ENCODE results near the gene MEGF11. TPM values are rescaled to one million over a fixed set of nuclear protein-coding genes. Genes with fewer than 3 reads are reported as not detected.

Gene MEGF11
- total and polyA plus RNA-seq, 3 experiments from 2014 or later: not detected

DNA sequence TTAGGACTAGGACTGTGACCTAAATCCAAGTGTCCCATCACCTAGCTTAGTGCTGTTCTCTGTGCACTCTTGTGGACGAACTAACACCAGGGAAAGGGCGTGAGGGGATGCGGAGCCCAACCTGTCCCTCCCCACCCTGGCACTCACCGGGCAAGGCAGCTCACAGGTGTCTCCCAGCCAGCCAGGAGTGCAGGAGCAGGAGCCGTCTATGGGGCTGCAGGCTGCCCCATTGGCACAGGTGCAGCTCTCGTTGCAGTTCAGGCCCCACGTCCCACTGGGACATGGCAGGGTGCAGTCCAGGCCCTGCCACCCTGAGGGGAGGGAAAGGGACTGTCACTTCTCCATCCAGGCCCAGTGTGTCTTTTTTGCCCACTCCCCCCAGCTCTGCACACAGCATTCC lies 324.0 kb downstream of the MEGF11 start:
- no peak for DNase-seq
- Mint-ChIP-seq H3K9me3 (no peaks in the 10 kb centered on the region), H3K4me1 (no peaks in the 10 kb centered on the region), H3K27me3 (peaks cover 0 to 1% of the 10 kb centered on the region in 2 donors), H3K4me3 (no peak overlapping the region), H3K27ac (no peak overlapping the region), H3K36me3 (no peaks in the 10 kb centered on the region)
- Histone ChIP-seq H3K27ac (ENCODE audit: low read depth, low read length) (no peak overlapping the region), H3K4me1 (ENCODE audit: insufficient read depth, low read length) (no peaks in the 10 kb centered on the region), H3K27me3 (ENCODE audit: insufficient read depth, low read length, poor library complexity, severe bottlenecking) (no peaks in the 10 kb centered on the region), H3K9me3 (ENCODE audit: low read length) (no peaks in the 10 kb centered on the region), H3K4me3 (ENCODE audit: low read length) (no peak overlapping the region), H3K36me3 (ENCODE audit: insufficient read depth, low read length) (no peaks in the 10 kb centered on the region)
- POLR2A ChIA-PET: no interaction called here
- CTCF ChIA-PET: no interaction called here

DNA sequence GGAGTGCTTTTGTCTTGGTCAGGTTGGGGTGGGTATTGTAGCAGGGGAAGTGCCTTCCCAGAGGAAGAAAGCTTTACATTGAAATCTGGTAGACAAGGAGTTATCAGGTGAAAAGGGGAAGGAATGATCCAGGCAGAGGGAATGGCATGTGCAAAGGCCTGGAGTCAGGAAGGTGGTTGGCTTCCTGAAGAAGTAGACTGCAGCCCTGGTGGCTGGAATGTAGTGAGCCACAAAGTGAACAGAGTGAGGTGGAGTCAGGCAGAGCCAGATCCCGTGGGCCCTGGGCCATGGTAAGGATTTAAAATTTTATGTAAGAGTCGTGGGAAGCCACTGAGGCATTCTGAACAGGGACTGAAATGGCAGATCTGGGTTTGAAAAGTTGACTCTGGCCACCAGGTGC lies 326.0 kb downstream of the MEGF11 start:
- no peaks in the 10 kb centered on the region for H3K9me3 Mint-ChIP-seq
- H3K4me1 Mint-ChIP-seq: no peaks in the 10 kb centered on the region
- ChIA-PET POLR2A (no interaction called here), CTCF (no interaction called here)
- H3K4me3 Mint-ChIP-seq: peak overlapping the region in 1 of 7 donors; percentile 4
- H3K36me3 Mint-ChIP-seq: no peaks in the 10 kb centered on the region
- no peaks in the 10 kb centered on the region for H3K27me3 Mint-ChIP-seq
- Histone ChIP-seq H3K4me1 (ENCODE audit: insufficient read depth, low read length) (no peaks in the 10 kb centered on the region), H3K4me3 (ENCODE audit: low read length) (no peak overlapping the region), H3K27me3 (ENCODE audit: insufficient read depth, low read length, poor library complexity, severe bottlenecking) (no peaks in the 10 kb centered on the region), H3K36me3 (ENCODE audit: insufficient read depth, low read length) (no peaks in the 10 kb centered on the region), H3K27ac (ENCODE audit: low read depth, low read length) (no peak overlapping the region), H3K9me3 (ENCODE audit: low read length) (no peaks in the 10 kb centered on the region)
- no peak overlapping the region for H3K27ac Mint-ChIP-seq
- no peak for DNase-seq

DNA sequence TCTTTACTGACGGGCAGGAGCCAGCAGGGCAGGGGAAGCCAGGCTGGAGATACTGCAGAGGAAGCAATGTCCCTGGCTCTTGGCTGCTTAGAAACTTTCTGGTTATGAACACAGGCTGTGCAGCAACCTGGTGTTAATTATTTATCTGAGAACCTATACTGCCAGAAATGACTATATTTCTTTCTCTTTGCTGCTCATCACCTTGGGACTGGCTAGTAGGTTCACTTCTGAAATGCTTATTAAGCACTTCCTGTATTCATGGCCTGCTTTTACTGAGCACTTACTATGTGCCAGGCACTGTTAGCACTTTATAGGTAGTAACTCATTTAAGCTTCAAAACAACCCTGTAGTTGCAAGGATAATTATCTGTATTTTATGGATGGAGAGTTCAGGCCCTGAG lies 326.7 kb downstream of the MEGF11 start:
- H3K4me1 Mint-ChIP-seq: no peaks in the 10 kb centered on the region
- no peak for DNase-seq
- H3K36me3 ChIP-seq (ENCODE audit: insufficient read depth, low read length): no peaks in the 10 kb centered on the region

DNA sequence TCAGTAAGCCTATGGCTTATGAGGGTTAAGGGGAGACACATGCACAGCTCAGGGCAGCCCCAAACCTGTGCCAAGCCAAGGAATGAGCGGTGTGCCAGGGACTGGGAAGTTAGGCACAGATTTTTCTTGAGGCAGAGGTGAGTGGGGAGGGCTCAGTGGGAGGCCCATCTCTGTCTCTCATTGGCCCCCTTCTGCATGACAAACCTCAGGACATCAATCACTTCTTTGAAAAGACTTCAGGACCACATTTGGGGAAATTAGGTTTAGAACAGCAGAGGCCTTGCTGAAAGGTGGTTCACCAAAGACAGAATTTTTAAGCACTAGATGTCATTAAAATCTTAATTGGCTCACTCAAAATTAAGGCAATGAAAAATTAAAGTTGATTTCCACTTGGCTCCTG lies 327.1 kb downstream of the MEGF11 start:
- Mint-ChIP-seq H3K27ac (peak overlapping the region in 1 of 8 donors; percentile 28), H3K4me1 (no peaks in the 10 kb centered on the region), H3K4me3 (no peak overlapping the region), H3K9me3 (no peaks in the 10 kb centered on the region), H3K36me3 (no peaks in the 10 kb centered on the region), H3K27me3 (no peaks in the 10 kb centered on the region)
- DNase-seq: no peak
- Histone ChIP-seq H3K4me3 (ENCODE audit: low read length) (no peak overlapping the region), H3K27me3 (ENCODE audit: insufficient read depth, low read length, poor library complexity, severe bottlenecking) (no peaks in the 10 kb centered on the region), H3K4me1 (ENCODE audit: insufficient read depth, low read length) (no peaks in the 10 kb centered on the region), H3K27ac (ENCODE audit: low read depth, low read length) (no peak overlapping the region), H3K9me3 (ENCODE audit: low read length) (no peaks in the 10 kb centered on the region), H3K36me3 (ENCODE audit: insufficient read depth, low read length) (no peaks in the 10 kb centered on the region)
- POLR2A ChIA-PET: no interaction called here
- CTCF ChIA-PET: no interaction called here

More for the DNA sequence above, 326.7 kb downstream of the MEGF11 start:
- ChIA-PET CTCF (no interaction called here), POLR2A (no interaction called here)
- Histone ChIP-seq H3K27me3 (ENCODE audit: insufficient read depth, low read length, poor library complexity, severe bottlenecking) (no peaks in the 10 kb centered on the region), H3K9me3 (ENCODE audit: low read length) (no peaks in the 10 kb centered on the region), H3K4me3 (ENCODE audit: low read length) (no peak overlapping the region), H3K27ac (ENCODE audit: low read depth, low read length) (no peak overlapping the region), H3K4me1 (ENCODE audit: insufficient read depth, low read length) (no peaks in the 10 kb centered on the region)
- Mint-ChIP-seq H3K4me3 (no peak overlapping the region), H3K27ac (no peak overlapping the region), H3K27me3 (no peaks in the 10 kb centered on the region), H3K9me3 (no peaks in the 10 kb centered on the region), H3K36me3 (no peaks in the 10 kb centered on the region)

DNA sequence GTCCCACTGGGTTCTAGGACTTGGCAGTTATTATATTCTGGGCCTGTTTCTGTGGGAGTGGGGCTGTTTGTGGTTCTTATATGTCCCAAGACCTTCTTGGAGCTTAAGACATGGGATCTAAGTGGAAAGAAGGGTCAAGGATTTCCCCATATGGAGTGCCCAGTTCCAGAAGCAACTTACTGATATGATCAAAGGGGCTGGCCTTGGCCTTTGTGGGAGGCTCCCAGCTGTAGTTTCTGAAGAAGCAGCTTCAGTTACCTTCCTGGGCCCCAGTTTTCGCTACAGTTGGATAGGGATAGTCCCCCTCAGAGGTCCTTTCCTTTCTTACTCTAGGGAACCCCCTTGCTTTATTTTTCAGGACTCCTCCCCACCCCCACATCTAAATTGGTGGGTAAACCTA lies 328.2 kb downstream of the MEGF11 start:
- Histone ChIP-seq H3K27ac (ENCODE audit: low read depth, low read length) (no peak overlapping the region), H3K27me3 (ENCODE audit: insufficient read depth, low read length, poor library complexity, severe bottlenecking) (no peaks in the 10 kb centered on the region), H3K4me1 (ENCODE audit: insufficient read depth, low read length) (no peaks in the 10 kb centered on the region), H3K4me3 (ENCODE audit: low read length) (no peak overlapping the region), H3K36me3 (ENCODE audit: insufficient read depth, low read length) (no peaks in the 10 kb centered on the region), H3K9me3 (ENCODE audit: low read length) (no peaks in the 10 kb centered on the region)
- POLR2A ChIA-PET: no interaction called here
- Mint-ChIP-seq H3K9me3 (no peaks in the 10 kb centered on the region), H3K27me3 (no peaks in the 10 kb centered on the region), H3K27ac (no peak overlapping the region), H3K36me3 (peaks cover 0 to 2% (median 0%) of the 10 kb centered on the region in 3 donors), H3K4me1 (no peaks in the 10 kb centered on the region), H3K4me3 (no peak overlapping the region)
- CTCF ChIA-PET: no interaction called here
- DNase-seq: no peak

DNA sequence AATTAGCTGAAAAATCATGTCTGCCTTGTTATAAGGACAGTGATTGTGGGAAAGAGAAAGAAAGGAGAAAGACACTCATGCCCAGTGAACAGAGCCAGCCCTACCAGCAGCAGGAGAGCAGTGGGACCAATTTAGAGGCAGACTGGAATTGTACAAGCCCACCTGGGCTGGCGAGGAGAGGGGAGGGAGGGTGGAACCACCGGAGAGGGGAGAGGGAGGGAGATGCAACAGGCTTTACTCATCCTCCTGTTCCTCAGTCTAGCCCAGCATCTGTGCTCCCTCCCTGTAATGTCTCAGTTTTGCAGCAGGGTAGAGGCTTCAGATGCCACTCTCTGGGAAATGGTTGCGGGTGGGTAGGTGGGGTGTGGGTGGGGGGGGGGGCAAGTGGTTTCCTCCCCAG lies 329.5 kb downstream of the MEGF11 start:
- no peak overlapping the region for H3K4me3 Mint-ChIP-seq
- DNase-seq: no peak
- peaks cover 0 to 2% (median 0%) of the 10 kb centered on the region in 3 donors for H3K36me3 Mint-ChIP-seq
- H3K4me1 ChIP-seq (ENCODE audit: insufficient read depth, low read length): no peaks in the 10 kb centered on the region
- CTCF ChIA-PET: no interaction called here
- H3K27ac Mint-ChIP-seq: peak overlapping the region in 1 of 8 donors; percentile 26
- H3K27ac ChIP-seq (ENCODE audit: low read depth, low read length): no peak overlapping the region
- H3K27me3 Mint-ChIP-seq: no peaks in the 10 kb centered on the region
- H3K27me3 ChIP-seq (ENCODE audit: insufficient read depth, low read length, poor library complexity, severe bottlenecking): no peaks in the 10 kb centered on the region
- POLR2A ChIA-PET: no interaction called here
- H3K9me3 Mint-ChIP-seq: no peaks in the 10 kb centered on the region
- no peaks in the 10 kb centered on the region for H3K9me3 ChIP-seq (ENCODE audit: low read length)
- no peaks in the 10 kb centered on the region for H3K4me1 Mint-ChIP-seq
- H3K4me3 ChIP-seq (ENCODE audit: low read length): no peak overlapping the region
- H3K36me3 ChIP-seq (ENCODE audit: insufficient read depth, low read length): no peaks in the 10 kb centered on the region

DNA sequence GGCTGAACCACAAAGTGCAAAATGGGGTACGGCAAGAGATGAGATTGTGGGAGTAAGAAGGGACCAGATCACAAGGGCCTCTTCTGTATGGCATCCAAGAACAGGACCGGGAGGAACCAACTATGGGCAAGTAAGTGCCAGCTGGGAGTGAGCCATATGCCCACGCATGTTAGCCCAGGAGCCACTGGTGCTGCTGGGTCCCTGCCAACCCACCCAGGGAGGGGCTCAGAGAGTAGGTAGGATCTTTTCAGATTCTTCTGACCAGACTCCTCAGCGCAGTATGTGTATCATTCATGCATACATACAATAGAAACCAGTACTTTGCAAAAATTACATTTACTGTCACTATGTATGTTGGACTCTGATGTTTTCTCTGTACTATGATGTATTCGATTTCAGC lies 330.3 kb downstream of the MEGF11 start:
- POLR2A ChIA-PET: no interaction called here
- Mint-ChIP-seq H3K36me3 (peaks cover 0 to 2% (median 1%) of the 10 kb centered on the region in 3 donors), H3K4me1 (no peaks in the 10 kb centered on the region), H3K27ac (no peak overlapping the region), H3K9me3 (no peaks in the 10 kb centered on the region), H3K4me3 (no peak overlapping the region), H3K27me3 (no peaks in the 10 kb centered on the region)
- Histone ChIP-seq H3K4me3 (ENCODE audit: low read length) (no peak overlapping the region), H3K9me3 (ENCODE audit: low read length) (no peaks in the 10 kb centered on the region), H3K27ac (ENCODE audit: low read depth, low read length) (no peak overlapping the region), H3K4me1 (ENCODE audit: insufficient read depth, low read length) (no peaks in the 10 kb centered on the region), H3K36me3 (ENCODE audit: insufficient read depth, low read length) (no peaks in the 10 kb centered on the region), H3K27me3 (ENCODE audit: insufficient read depth, low read length, poor library complexity, severe bottlenecking) (no peaks in the 10 kb centered on the region)
- DNase-seq: no peak
- CTCF ChIA-PET: no interaction called here

DNA sequence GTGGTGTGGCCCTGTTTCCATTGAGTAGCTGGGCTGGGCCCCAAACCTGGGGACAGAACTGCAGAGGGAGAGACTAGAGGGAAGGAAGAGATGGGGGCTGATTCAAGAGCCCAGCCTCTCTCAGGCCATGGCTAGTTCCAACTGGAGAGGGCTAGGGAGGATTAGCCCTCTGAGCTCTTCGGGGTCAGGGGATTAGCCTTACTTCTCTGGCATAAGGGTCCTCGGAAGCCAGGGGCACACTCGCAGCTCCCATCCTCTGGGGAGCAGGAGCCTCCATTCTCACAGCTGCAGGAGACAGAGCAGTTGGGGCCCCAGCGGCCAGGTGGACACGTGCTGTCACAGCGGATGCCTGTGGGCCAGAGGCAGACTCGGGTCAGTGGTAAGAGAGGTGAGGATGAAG lies 330.9 kb downstream of the MEGF11 start:
- no peak overlapping the region for H3K4me3 Mint-ChIP-seq
- H3K27me3 ChIP-seq (ENCODE audit: insufficient read depth, low read length, poor library complexity, severe bottlenecking): no peaks in the 10 kb centered on the region
- DNase-seq: no peak
- no peaks in the 10 kb centered on the region for H3K36me3 ChIP-seq (ENCODE audit: insufficient read depth, low read length)
- no peak overlapping the region for H3K27ac Mint-ChIP-seq
- H3K27ac ChIP-seq (ENCODE audit: low read depth, low read length): no peak overlapping the region
- ChIA-PET POLR2A (no interaction called here), CTCF (no interaction called here)
- H3K4me3 ChIP-seq (ENCODE audit: low read length): no peak overlapping the region
- H3K9me3 Mint-ChIP-seq: no peaks in the 10 kb centered on the region
- peaks cover 0 to under 1% (median under 1%) of the 10 kb centered on the region in 3 donors for H3K4me1 Mint-ChIP-seq
- H3K4me1 ChIP-seq (ENCODE audit: insufficient read depth, low read length): no peaks in the 10 kb centered on the region
- H3K9me3 ChIP-seq (ENCODE audit: low read length): no peaks in the 10 kb centered on the region
- no peaks in the 10 kb centered on the region for H3K27me3 Mint-ChIP-seq
- peaks cover 0 to 2% (median 1%) of the 10 kb centered on the region in 3 donors for H3K36me3 Mint-ChIP-seq

DNA sequence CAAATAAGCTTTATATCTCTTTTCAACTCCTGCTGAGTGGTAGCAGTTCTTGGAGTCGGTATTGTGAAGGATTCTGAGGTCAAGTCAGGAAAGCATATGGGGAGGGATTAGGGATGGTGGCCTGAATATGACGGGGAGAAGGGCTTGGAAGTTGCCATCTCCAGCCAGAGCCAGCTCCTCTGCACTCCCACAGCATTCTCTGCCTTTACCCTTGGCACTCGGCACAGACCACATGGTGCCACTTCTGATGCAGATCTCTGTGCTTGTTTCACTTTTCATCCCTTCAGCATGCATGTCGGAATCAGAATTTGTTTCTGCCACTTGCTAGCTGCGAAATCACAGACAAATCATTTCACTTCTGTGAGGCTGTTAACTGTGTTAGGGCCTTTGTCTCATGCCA lies 331.8 kb downstream of the MEGF11 start:
- Mint-ChIP-seq H3K9me3 (no peaks in the 10 kb centered on the region), H3K4me1 (peaks cover 0 to 9% (median 8%) of the 10 kb centered on the region in 3 donors), H3K36me3 (peaks cover 0 to 2% (median 1%) of the 10 kb centered on the region in 3 donors), H3K27ac (no peak overlapping the region), H3K27me3 (no peaks in the 10 kb centered on the region), H3K4me3 (no peak overlapping the region)
- H3K27me3 ChIP-seq (ENCODE audit: insufficient read depth, low read length, poor library complexity, severe bottlenecking): no peaks in the 10 kb centered on the region
- CTCF ChIA-PET: no interaction called here
- H3K27ac ChIP-seq (ENCODE audit: low read depth, low read length): no peak overlapping the region
- no peak for DNase-seq
- no peak overlapping the region for H3K4me3 ChIP-seq (ENCODE audit: low read length)
- POLR2A ChIA-PET: no interaction called here
- H3K9me3 ChIP-seq (ENCODE audit: low read length): no peaks in the 10 kb centered on the region
- no peaks in the 10 kb centered on the region for H3K4me1 ChIP-seq (ENCODE audit: insufficient read depth, low read length)
- no peaks in the 10 kb centered on the region for H3K36me3 ChIP-seq (ENCODE audit: insufficient read depth, low read length)
